Keratinocyte (primary cell): ENCODE results near the gene TMEM45B. TPM values are rescaled to one million over a fixed set of nuclear protein-coding genes. Genes with fewer than 3 reads are reported as not detected.

Experiments used
- DNase-seq: peaks from one replicate; pipeline ENCODE4 v3.0.0-alpha.2; 2011; ENCODE audit warnings: low read depth, missing footprints, low spot score
- FAIRE-seq: peaks from 2 replicates; lab custom pipeline; 2011; peaks lifted over from hg19 to GRCh38; lab: Jason Lieb, UNC
- H2AFZ ChIP-seq: 2 replicates; pipeline ENCODE4 v1.6.0; 2012; ENCODE audit warnings: low read length, control low read depth, inconsistent platforms; ENCODE audit not compliant: control insufficient read depth
- H3K27ac ChIP-seq: 2 replicates; pipeline ENCODE4 v1.5.1; 2011; ENCODE audit warnings: low read length; ENCODE audit not compliant: control insufficient read depth, insufficient read depth
- H3K27me3 ChIP-seq: 3 replicates; pipeline ENCODE4 v1.6.0; 2011; ENCODE audit warnings: low read length; ENCODE audit not compliant: control insufficient read depth, insufficient read depth; ENCODE audit errors: extremely low read depth
- H3K36me3 ChIP-seq, 2 experiments: 2 replicates in 1 of 2; 3 replicates in 1 of 2; pipeline ENCODE4 v1.5.1; 2011; ENCODE audit warnings: low read length in 2 of 2, mild to moderate bottlenecking in 1 of 2; ENCODE audit not compliant: control insufficient read depth in 2 of 2, insufficient read depth in 2 of 2; ENCODE audit errors: extremely low read depth in 1 of 2
- H3K4me1 ChIP-seq: 3 replicates; pipeline ENCODE4 v1.5.1; 2011; ENCODE audit warnings: low read length; ENCODE audit not compliant: control insufficient read depth, insufficient read depth; ENCODE audit errors: extremely low read depth
- H3K4me2 ChIP-seq: 3 replicates; pipeline ENCODE4 v1.6.0; 2011; ENCODE audit warnings: low read depth, low read length; ENCODE audit not compliant: control insufficient read depth, insufficient read depth; ENCODE audit errors: extremely low read depth
- H3K4me3 ChIP-seq, 3 experiments: fragments of 200-600 bp in 1 of 3; sonication (generic) in 1 of 3; 2 replicates in 2 of 3; 3 replicates in 1 of 3; pipeline ENCODE4 v1.5.1; 2011 to 2016; ENCODE audit warnings: low read length in 3 of 3, mild to moderate bottlenecking in 3 of 3, control low read depth in 2 of 3, inconsistent platforms in 1 of 3, low read depth in 1 of 3, mixed read lengths in 1 of 3, mixed run types in 1 of 3, moderate library complexity in 1 of 3; ENCODE audit not compliant: control insufficient read depth in 2 of 3, insufficient read depth in 2 of 3; ENCODE audit errors: extremely low read depth in 1 of 3
- H3K79me2 ChIP-seq: 2 replicates; pipeline ENCODE4 v1.6.0; 2012; ENCODE audit warnings: low read length; ENCODE audit not compliant: control insufficient read depth, insufficient read depth
- H3K9ac ChIP-seq: 3 replicates; pipeline ENCODE4 v1.6.0; 2011; ENCODE audit warnings: low read length; ENCODE audit not compliant: control insufficient read depth, insufficient read depth; ENCODE audit errors: extremely low read depth
- H3K9me1 ChIP-seq: 3 replicates; pipeline ENCODE4 v1.6.0; 2011; ENCODE audit warnings: low read length; ENCODE audit not compliant: control insufficient read depth, insufficient read depth; ENCODE audit errors: extremely low read depth
- H3K9me3 ChIP-seq: 2 replicates; pipeline ENCODE4 v1.5.1; 2012; ENCODE audit warnings: low read depth, low read length; ENCODE audit not compliant: control insufficient read depth
- H4K20me1 ChIP-seq: 3 replicates; pipeline ENCODE4 v1.6.0; 2011; ENCODE audit warnings: low read length; ENCODE audit not compliant: control insufficient read depth, insufficient read depth; ENCODE audit errors: extremely low read depth
- CTCF ChIP-seq, 3 experiments: IDR thresholded peaks in 1 of 3; conservative IDR thresholded peaks in 1 of 3; optimal IDR thresholded peaks in 1 of 3; 2 replicates in 2 of 3; 3 replicates in 1 of 3; pipeline versions ENCODE3 to v1.5.1; 2011; ENCODE audit warnings: low read length in 3 of 3, mild to moderate bottlenecking in 3 of 3, moderate library complexity in 2 of 3, control low read depth in 1 of 3, inconsistent platforms in 1 of 3; ENCODE audit not compliant: insufficient read depth in 2 of 3; ENCODE audit errors: extremely low read depth in 1 of 3
- EZH2 ChIP-seq: IDR thresholded peaks from one replicate; pipeline ENCODE4 v1.6.1; 2012; ENCODE audit warnings: inconsistent platforms, mild to moderate bottlenecking, low read length, moderate library complexity
- dilution Hi-C: fragments of 300-500 bp; cut with MboI; formaldehyde crosslinking; loops from one replicate; pipeline ENCODE4 v1.7.0; 2020; ENCODE audit warnings: low sequenced_read_pairs; ENCODE audit not compliant: extremely low pct_ligation_motif_present
- polyA plus RNA-seq, 5 experiments: library from polyadenylated mRNA; depleted of rRNA in 3 of 5; stranded (reverse) in 3 of 5; stranded (forward) in 1 of 5; unstranded in 1 of 5; fragments of >200 nt; gene quantifications; 1 replicate in 1 of 5; 2 replicates in 3 of 5; 3 replicates in 1 of 5; pipeline versions ENCODE4 v1.2.1 to v1.2.3, GENCODE V29; 2011 to 2012; ENCODE audit warnings: missing spikeins in 2 of 5, low read depth in 1 of 5, low replicate concordance in 1 of 5

The TMEM45B gene
- polyA plus RNA-seq, 1 donor (not counting 4 experiments of a cell fraction or from before 2014, with no cell fraction given) = 2.6 TPM

GRCh38 chr11:129885381-129885780, 69.7 kb downstream of the TMEM45B start:
- no peaks in the 10 kb centered on the region for H4K20me1 ChIP-seq
- no peak overlapping the region for H3K4me3 ChIP-seq
- TF ChIP-seq CTCF (optimal IDR thresholded peaks at IDR 0.05 in 1 of 3, IDR thresholded peaks at IDR 0.05 in 1 of 3, conservative IDR thresholded peaks at IDR 0.05 in 1 of 3; ENCODE audit: extremely low read depth in 1 of 3, insufficient read depth in 2 of 3, low read length in 3 of 3) (no peak), EZH2 (no peak)
- H2AFZ ChIP-seq = no peak overlapping the region
- DNase-seq (no peak), FAIRE-seq (no peak)
- H3K9me3 ChIP-seq = no peaks in the 10 kb centered on the region
- H3K4me1 ChIP-seq = no peaks in the 10 kb centered on the region
- H3K4me2 ChIP-seq = no peak overlapping the region
- H3K9ac ChIP-seq = no peak overlapping the region
- no peak overlapping the region for H3K27ac ChIP-seq
- H3K27me3 ChIP-seq = no peaks in the 10 kb centered on the region
- H3K36me3 ChIP-seq = peaks cover 41 to 52% of the 10 kb centered on the region in 2 experiments
- dilution Hi-C loops = no loop called here
- no peaks in the 10 kb centered on the region for H3K9me1 ChIP-seq
- H3K79me2 ChIP-seq = no peaks in the 10 kb centered on the region

GRCh38 chr11:129888451-129888850, 72.8 kb downstream of the TMEM45B start:
- Histone ChIP-seq H3K9me3 (no peaks in the 10 kb centered on the region), H3K9ac (no peak overlapping the region), H3K4me1 (no peaks in the 10 kb centered on the region), H3K4me2 (no peak overlapping the region), H3K27me3 (no peaks in the 10 kb centered on the region), H3K4me3 (no peak overlapping the region), H3K9me1 (no peaks in the 10 kb centered on the region), H3K27ac (no peak overlapping the region), H2AFZ (no peak overlapping the region), H3K36me3 (peaks cover 42 to 44% of the 10 kb centered on the region in 2 experiments), H3K79me2 (peaks cover 9% of the 10 kb centered on the region), H4K20me1 (no peaks in the 10 kb centered on the region)
- DNase-seq (no peak), FAIRE-seq (no peak)
- TF ChIP-seq CTCF (optimal IDR thresholded peaks at IDR 0.05 in 1 of 3, IDR thresholded peaks at IDR 0.05 in 1 of 3, conservative IDR thresholded peaks at IDR 0.05 in 1 of 3; ENCODE audit: extremely low read depth in 1 of 3, insufficient read depth in 2 of 3, low read length in 3 of 3) = no peak
- no peak for TF ChIP-seq EZH2
- dilution Hi-C loops = no loop called here
